Posterior vena cava (tissue), 2 donors: ENCODE data around the gene LPIN3. TPM values are rescaled to one million over a fixed set of nuclear protein-coding genes. Genes with fewer than 3 reads are reported as not detected.
"Not testable (repeated sequence)": the region's sequence is repeated elsewhere in the genome, so short reads cannot be mapped to it uniquely, and the experiment has no call there.

Experiments used
- DNase-seq: peaks from one replicate; pipeline ENCODE4 v3.0.0-alpha.2; 2020; ENCODE audit warnings: low spot score
- intact Hi-C, 2 donors: fragments of 100-400 bp; cut with DNase I; formaldehyde crosslinking; loops; one replicate each; pipeline versions ENCODE4 v1.14.1 to v1.14.2; 2022 to 2023
- long read RNA-seq, 2 donors: library from polyadenylated mRNA; unstranded; transcript quantifications; one replicate each; pipeline ENCODE4 v2.0.0, GENCODE V29; 2020 to 2021
- total RNA-seq, 2 donors: library from RNA; stranded (reverse); fragmentation: NEBNext Ultra II Directional; extraction: Animal tissue kit (Norgen Biotek cat#: 25700); gene quantifications; one replicate each; pipeline ENCODE4 v1.2.1, GENCODE V29; 2021
- donor health status: DM: yes; HTN: yes; CAD: no.
- donor health status: DM: yes; HTN: yes; CAD: no.

The LPIN3 gene, protein sequence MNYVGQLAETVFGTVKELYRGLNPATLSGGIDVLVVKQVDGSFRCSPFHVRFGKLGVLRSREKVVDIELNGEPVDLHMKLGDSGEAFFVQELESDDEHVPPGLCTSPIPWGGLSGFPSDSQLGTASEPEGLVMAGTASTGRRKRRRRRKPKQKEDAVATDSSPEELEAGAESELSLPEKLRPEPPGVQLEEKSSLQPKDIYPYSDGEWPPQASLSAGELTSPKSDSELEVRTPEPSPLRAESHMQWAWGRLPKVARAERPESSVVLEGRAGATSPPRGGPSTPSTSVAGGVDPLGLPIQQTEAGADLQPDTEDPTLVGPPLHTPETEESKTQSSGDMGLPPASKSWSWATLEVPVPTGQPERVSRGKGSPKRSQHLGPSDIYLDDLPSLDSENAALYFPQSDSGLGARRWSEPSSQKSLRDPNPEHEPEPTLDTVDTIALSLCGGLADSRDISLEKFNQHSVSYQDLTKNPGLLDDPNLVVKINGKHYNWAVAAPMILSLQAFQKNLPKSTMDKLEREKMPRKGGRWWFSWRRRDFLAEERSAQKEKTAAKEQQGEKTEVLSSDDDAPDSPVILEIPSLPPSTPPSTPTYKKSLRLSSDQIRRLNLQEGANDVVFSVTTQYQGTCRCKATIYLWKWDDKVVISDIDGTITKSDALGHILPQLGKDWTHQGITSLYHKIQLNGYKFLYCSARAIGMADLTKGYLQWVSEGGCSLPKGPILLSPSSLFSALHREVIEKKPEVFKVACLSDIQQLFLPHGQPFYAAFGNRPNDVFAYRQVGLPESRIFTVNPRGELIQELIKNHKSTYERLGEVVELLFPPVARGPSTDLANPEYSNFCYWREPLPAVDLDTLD
- total RNA-seq, result 10 to 100 TPM; 12.7 to 17.6 TPM
- long read RNA-seq, donor 1, partial matches to known transcripts, result 1 of 3 reads
- long read RNA-seq, donor 1, other reads (novel, unspliced or antisense), result 2 of 3 reads
- long read RNA-seq, donor 2, partial matches to known transcripts, result 8 of 12 reads
- long read RNA-seq, donor 2, other reads (novel, unspliced or antisense), result 2 of 12 reads

DNA sequence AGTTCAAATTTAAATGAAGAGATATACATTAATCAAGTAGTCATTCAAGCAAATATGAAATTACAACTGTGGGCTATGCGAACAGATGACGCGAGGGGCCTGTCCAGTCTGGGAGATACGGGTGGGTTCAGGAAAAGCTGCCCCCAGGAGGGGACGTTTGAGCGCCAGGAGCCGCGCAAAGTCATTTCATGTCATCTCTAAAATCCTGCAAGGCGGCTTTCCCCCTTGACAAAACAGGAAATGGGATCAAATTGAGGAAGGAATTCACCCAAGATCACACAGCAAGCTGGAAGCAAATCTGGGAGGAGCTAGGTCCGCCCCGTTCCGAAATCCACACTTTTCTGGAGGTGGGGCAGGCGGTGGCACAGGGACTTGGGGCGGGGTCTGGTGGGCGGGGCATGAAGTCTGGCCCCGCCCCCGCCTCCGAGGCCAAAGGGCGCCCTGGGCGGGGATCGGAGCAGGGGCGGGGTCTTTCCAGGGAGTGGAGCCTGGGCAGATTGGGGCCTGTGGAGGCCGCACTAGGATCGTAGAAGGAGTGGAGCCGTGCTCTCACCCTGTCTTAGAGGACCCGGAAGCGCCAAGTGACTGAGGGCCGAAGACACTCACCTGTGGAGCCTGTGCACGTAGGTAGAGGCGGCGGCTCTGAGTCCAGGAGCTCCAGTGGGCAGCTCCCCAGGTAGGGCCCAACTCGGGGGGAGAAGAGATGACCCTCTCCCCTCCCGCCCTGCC is at the start of gene LPIN3:
Gene LPIN3, plus strand, starts transcription at position 495 of the 729 bp plus-strand sequence. CDS start 4,983 bp downstream, outside the sequence.
- intact Hi-C loops, result loop anchor here (1.0 to 5.0 kb wide), 3 partner anchors 67 to 173 kb away; no protein-coding TSS in a partner anchor
- DNase-seq, result peak; percentile 95

DNA sequence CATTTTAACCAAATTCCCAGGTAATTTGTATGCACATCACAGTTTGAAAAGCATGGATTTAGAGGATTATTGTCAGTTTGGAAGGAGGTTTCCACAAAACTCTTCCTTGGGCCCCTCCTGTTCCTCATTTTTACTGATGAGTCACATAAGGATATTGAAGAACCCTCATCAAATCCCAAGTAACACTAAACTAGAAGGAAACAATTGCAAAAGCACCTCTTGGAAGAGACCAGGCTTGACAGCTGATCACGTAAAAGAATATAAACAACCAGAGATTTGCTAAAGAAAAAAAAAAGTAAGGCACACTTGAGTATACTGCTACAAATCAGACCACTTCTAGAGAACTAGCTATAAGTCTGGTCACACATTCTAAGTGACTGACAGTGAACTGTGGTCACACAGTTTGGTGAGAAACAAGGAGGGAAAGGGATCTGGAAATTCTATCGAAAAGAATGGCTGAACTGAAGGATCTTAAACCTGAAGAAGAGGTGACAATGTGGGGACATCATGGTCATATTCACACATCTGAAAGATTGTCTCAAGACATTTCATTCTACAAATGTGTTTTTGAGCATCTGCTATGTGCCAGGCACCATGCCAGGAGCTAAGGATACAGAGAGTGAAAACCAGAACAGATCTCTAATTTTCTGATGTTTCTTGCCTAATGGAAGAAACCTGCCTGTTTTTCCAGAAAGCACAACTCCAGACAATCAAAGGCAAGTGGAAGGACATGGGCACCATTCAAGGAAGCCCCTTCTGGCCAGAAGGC is 47.2 kb upstream of the LPIN3 start:
- intact Hi-C loops, result no loop called here
- DNase-seq, result no peak

DNA sequence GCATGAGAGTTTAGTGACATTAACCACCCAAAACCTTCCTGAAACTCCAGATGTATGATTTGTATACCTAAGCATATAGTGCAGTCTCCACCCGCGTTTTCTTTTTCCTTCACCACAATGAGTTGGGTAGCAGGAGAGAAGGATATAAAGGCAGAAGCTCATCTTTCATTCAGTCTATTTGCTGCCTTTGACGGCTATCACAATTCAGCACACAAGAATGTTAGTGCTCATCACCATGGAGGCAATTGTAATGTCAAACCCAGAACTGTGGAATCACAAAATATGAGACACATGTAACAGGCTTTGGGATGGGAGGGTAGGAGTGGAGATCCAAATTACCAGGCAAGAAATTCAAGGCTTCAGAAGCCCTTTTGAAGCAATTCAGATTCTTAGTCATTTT is 40.7 kb upstream of the LPIN3 start:
- intact Hi-C loops, result no loop called here
- DNase-seq, result no peak

DNA sequence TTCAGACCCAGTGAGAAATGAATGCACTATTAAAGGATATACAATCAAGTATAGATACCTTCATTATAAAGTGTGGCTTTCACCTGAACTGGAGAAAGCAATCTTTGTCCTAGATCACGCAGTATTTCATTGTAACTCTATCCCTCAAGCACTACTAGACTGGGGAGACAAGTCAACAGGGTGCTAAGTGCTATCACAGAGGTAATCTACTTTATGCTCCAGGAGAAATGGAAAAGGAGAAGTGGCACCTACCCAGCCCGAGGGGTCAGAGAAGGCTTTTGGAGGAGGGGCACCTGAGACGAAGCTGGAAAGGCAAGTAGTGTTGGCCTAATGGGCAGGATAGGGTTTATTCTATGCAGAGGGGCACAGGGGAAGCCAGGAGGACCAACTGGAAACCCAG is 40.2 kb upstream of the LPIN3 start:
- intact Hi-C loops, result no loop called here

DNA sequence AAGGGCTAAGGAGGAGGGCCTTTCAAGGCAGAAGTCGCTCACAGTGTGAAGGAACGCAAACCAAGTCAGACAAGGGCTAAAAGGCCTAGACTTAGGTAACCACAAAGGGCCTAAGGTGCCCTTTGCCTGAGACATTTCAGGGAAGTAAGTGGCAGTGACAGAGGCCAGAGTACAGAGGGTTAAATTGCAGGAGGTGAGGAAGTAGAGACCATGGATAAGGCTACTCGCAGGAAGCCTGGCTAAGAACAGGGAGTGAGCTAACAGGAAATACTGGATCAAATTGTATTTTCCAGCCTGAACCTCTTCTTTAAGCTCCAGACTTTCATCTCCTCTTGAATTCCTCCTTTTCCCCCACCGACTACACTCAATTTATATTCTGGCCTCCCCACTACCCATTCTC is 39.7 kb upstream of the LPIN3 start:
- intact Hi-C loops, result no loop called here
- DNase-seq, result no peak

More for the DNA sequence above, 40.2 kb upstream of the LPIN3 start:
- DNase-seq, result no peak

DNA sequence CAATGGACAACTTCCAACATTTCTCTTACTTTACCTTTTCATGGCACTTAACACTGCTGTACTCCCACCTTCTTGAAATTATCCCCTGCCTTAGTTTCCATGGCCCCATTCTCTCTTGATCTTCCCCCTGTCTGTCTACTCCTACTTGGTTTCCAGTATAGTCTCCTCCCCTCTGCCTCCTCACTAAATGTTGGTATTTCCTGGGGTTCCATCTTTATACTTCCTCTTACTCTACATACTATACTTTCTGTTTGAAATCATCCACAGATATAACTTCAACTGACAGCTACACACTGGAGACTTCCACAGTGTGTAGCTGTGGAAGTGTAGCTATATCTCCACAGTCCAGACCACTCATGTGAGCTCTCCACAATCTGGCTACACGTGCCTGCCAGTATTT is 36.6 kb upstream of the LPIN3 start:
- no peak for DNase-seq
- intact Hi-C loops, result no loop called here

DNA sequence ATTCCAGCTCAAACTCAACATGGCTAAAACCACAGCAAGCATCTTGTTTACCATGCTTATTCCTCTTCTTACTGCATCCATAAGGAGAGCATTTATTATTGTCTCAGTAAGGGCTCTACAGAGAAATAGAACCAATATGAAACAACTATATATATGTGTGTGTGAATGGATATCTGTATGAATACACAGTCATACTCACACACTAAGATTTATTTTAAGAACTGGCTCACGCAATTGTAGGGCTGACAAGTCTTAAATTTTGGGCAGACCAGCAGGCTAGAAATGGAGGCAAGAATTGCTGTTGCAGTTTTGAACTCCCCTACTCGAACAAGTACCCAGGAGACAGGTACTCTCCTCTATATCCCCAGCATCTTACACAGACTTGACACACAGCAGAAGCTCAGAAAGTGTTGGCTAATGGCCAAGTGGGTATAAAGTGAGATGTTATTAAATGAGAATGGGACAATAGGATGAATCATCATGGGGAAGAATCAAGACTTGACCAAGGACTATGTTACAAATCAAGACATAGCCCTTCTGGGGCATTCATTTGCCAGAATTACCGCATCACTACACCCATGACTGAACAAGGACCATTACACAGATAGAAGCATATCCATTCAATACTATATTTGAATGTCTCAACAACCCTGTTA is 36.1 kb upstream of the LPIN3 start:
- intact Hi-C loops, result no loop called here
- no peak for DNase-seq

DNA sequence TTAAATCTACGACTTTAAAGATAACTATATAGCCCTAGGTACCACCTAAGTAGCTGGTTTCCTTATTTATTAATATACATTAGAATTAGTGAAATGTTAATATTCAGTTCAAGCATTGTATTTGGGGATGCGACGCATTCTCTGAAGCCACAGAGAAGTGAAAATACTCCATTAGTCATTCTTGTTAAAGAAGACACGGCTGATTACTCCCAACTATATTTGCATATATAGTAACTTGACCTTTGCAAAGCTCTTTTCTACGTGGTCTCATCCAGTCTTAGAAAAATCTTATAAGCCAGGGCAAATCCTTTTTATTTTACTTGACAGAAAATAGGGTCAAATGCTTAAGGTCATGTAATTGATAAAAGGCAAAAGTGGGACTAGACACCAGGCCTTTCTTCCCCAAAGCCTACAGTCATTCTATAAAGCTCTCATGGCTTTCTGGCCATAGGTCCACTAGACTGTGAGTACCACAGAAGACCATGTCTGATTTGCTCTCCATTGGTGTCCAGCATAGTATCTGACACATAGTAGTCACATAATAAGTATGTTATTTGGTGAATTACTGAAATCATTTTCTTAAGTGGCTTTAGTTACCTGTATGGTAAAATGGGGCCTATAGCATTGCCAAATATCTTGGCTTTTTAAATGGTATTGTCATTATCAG is 34.4 kb upstream of the LPIN3 start:
- intact Hi-C loops, result no loop called here
- DNase-seq, result no peak

DNA sequence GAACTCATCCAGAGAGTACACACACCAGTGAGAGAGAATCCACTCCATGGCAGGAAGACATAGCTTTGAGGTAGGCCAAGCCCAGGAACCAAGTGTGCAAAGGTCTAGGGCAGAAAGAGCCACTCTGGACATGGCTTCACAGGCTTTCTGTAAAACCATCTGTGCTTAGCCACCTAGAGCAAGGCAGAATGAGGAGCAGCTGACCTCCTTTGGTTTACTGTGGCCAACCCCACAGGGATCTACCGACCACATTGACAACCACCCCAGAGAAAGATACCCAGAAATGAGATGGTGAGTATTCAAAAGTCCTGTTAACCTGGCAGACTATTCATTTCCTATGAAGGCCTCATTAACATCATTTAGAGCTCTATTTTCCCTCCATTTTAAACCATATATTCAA is 33.6 kb upstream of the LPIN3 start:
- DNase-seq, result no peak
- intact Hi-C loops, result no loop called here

DNA sequence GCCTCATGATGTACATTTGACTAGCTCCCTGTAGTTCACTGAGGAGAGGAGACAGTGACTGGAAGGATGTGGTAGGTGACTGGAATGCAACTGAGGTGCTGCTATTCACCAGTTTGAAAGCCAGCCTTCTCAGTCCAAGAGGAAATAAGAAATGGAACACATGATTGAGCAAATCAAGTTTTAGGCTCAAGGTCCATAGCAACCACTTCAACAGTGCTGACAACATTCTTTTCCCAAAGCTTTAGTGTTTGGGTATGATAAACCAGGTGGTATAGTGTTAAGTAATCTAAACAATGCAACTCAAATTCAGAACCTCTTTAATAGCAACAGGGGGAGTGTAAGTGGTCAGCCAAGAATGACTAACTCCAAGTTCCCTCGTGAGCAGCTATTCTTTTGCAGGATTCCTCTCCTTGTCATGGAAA is 32.3 kb upstream of the LPIN3 start:
- no peak for DNase-seq
- intact Hi-C loops, result no loop called here

DNA sequence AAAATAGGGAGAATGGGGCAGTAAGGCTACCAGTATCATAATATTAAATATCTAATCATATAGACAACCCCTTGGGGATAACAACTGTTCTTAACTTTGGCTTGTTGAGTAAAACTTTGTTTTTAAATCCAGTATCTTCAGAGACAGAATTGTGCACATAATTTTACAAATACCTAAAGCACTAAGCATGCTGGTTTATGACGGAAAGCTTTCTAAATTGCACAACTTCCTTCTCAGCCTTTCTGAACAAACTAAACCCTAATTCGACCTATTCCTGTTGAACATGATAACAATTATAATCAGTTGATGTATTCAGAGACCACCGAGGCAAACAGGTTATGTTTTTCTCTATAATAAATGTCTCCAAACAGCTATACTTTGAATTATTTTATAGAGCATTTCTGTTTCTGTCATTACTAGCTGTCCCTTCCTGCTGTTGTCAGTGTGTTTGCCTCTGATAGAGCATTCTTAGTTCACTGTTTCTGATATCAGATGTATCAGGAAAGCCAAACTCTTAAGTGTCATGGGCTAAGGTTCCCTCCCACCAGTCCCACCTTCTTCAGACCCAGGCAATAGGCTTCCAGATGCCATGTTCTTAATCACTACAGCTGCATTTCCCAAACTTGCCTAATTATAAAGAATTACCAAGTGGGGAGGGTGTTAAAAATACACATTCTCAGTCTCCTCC is 31.8 kb upstream of the LPIN3 start:
- intact Hi-C loops, result no loop called here
- DNase-seq, result no peak

DNA sequence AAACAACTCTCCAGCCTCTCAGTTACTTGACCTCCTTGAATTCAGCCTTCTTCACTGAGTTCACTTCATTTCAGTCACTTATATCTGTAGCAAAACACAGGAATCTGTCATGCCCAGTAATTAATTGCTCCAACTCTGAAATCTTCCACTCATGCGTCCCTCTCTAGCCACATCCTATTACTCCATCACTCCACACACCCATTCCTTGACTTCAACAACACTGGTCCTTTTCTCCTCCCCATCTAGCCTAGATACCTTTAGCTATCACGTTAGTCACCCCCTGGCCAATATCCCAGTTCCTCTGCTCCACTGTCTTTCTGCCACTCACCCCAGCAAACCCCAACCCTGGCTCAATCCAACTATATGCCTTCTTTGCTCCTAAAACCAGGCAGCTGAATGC is 30.8 kb upstream of the LPIN3 start:
- intact Hi-C loops, result loop anchor here in 1 of 2 donors (10.0 kb wide), 1 partner anchor 65 kb away; no protein-coding TSS in a partner anchor

DNA sequence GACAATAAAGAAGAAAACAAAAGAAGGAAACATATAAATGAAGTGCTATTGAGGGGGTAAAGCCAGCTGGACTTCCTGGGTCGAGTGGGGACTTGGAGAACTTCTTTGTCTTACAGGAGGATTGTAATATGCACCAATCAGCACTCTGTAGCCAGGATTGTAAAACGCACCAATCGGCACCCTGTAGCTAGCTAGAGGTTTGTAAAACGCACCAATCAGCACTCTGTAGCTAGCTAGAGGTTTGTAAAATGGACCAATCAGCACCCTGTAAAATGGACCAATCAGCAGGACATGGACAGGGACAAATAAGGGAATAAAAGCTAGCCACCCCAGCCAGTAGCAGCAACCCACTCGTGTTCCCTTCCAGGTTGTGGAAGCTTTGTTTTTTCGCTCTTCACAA is 28.6 kb upstream of the LPIN3 start:
- intact Hi-C loops, result loop anchor here in 1 of 2 donors (10.0 kb wide), 1 partner anchor 67 kb away; no protein-coding TSS in a partner anchor
- DNase-seq, result not testable (repeated sequence)

More for the DNA sequence above, 30.8 kb upstream of the LPIN3 start:
- DNase-seq, result no peak

DNA sequence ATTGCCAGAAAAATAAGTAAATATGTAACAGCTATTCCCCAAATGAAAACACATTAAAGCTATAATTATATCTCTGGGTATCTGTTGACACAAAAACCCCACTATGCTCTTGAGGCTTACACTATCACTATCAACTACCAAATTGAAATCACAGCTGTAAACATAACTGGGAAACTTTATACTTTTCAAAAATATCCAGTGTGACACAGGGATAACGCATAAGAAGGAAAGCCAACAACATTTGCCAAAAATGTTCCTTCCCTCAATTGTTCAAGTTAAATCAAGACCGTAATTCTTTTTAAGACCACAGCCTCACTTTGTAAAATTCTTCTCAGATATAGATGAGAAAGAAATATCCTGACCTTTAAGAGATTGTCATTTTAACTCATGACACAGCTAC is 26.2 kb upstream of the LPIN3 start:
- intact Hi-C loops, result loop anchor here in 1 of 2 donors (10.0 kb wide), 1 partner anchor 70 kb away; no protein-coding TSS in a partner anchor

DNA sequence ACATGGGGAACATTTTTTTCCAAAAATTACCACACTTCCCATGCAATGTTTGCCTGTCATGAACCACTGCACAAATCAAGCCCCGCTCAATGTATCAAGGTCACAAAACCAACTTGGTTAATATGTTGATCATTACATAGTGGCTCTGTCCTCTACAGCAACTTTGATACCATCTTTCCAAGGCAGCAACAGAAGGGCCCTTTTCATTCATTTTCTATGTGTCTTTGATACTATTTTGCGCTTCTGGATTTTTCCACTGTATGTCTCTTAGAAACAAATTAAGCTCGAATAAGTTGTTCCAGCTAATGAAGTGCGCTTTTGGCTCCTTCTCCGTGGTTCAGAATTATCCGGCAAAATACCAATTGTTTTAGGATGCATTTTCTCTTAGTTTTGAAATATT is 24.6 kb upstream of the LPIN3 start:
- intact Hi-C loops, result loop anchor here (2.0 to 10.0 kb wide), 3 partner anchors 15 to 71 kb away; no protein-coding TSS in a partner anchor
- DNase-seq, result no peak

More for the DNA sequence above, 26.2 kb upstream of the LPIN3 start:
- no peak for DNase-seq
